Ovary (tissue), 9 donors: ENCODE results near the gene LARGE1. TPM values are rescaled to one million over a fixed set of nuclear protein-coding genes. Genes with fewer than 3 reads are reported as not detected.

Source experiments
- DNase-seq, 5 donors: peaks; one replicate each; pipeline ENCODE4 v3.0.0-alpha.2; 2019 to 2020
- H3K27ac ChIP-seq, 2 donors: fragments of 200-600 bp; one replicate each; pipeline versions ENCODE4 v1.5.1 to v1.8.0; 2019 to 2022
- H3K27me3 ChIP-seq: fragments of 200-600 bp; one replicate; pipeline ENCODE4 v1.8.0; 2022
- H3K36me3 ChIP-seq: fragments of 200-600 bp; sonication (generic); one replicate; pipeline ENCODE4 v1.5.1; 2019
- H3K4me1 ChIP-seq: one replicate; pipeline ENCODE4 v1.8.1; 2013; ENCODE audit warnings: mild to moderate bottlenecking, moderate library complexity; ENCODE audit not compliant: insufficient read depth
- H3K4me3 ChIP-seq: fragments of 200-600 bp; sonication (generic); one replicate; pipeline ENCODE4 v1.5.1; 2017
- H3K9me3 ChIP-seq, 2 donors: fragments of 200-600 bp in 1 of 2; sonication (generic) in 1 of 2; one replicate each; pipeline versions ENCODE4 v1.5.1 to v1.8.1; 2013 to 2019; ENCODE audit warnings: mild to moderate bottlenecking in 1 of 2, moderate library complexity in 1 of 2
- EP300 ChIP-seq: sonication (generic); formaldehyde crosslinking; IDR thresholded peaks from one replicate; pipeline ENCODE4 v1.6.1; 2017; ENCODE audit warnings: antibody characterized with exemption
- POLR2A ChIP-seq: fragments of 450-650 bp; IDR thresholded peaks from one replicate; pipeline ENCODE4 v1.6.1; 2017; ENCODE audit warnings: antibody characterized with exemption, mild to moderate bottlenecking, moderate library complexity
- WGBS, 3 donors: extraction: QIAGEN DNeasy Blood & Tissue Kit in 1 of 3; methylation state at CpG; one replicate each; pipeline versions ENCODE4 v1.1.5 to v1.1.7; 2013 to 2017; 5-methylcytosine and 5-hydroxymethylcytosine counted together
- intact Hi-C, 4 donors: fragments of 100-400 bp; cut with DNase I; formaldehyde crosslinking; loops; one replicate each; pipeline versions ENCODE4 v1.11.0 to v1.15.1; 2022 to 2023
- polyA plus RNA-seq, 2 donors: library from polyadenylated mRNA; stranded (reverse); fragments of 200-250 nt in 1 of 2; fragments of 350-450 nt in 1 of 2; fragmentation: Illumina TruSeq in 1 of 2; extraction: RNeasy Lipid Tissue Mini Kit (QIAGEN cat#74804) in 1 of 2; gene quantifications; one replicate each; pipeline ENCODE4 v1.2.3, GENCODE V29; 2013 to 2014
- total RNA-seq, 7 donors: library from RNA; depleted of rRNA in 2 of 7; stranded (reverse); fragments of >200 nt in 2 of 7; fragmentation: NEBNext Ultra II Directional in 3 of 7; extraction: Animal tissue kit (Norgen Biotek cat#: 25700) in 3 of 7; gene quantifications; one replicate each; pipeline versions ENCODE4 v1.1.0 to v1.2.4, GENCODE V29; 2016 to 2023
- TF ChIP-seq, protein P1 (sequence below), 3 donors: fragments of 450-650 bp in 2 of 3; fragments of 200-600 bp in 1 of 3; IDR thresholded peaks; one replicate each; pipeline versions ENCODE4 v1.5.1 to v1.8.0; 2016 to 2022; ENCODE audit warnings: antibody characterized with exemption in 3 of 3, mild to moderate bottlenecking in 1 of 3
- donor health status: DM: no; HTN: no; CAD: no; lungs with moderate emphysema.
- donor health status: DM: no; HTN: no; CAD: no.
- donor health status: Bipolar disorder and iron deficiency.
- donor health status: DM: yes; HTN: yes; CAD: no.
- donor health status: DM: no; HTN: no; CAD: no.
- donor health status: DM: yes; HTN: yes; CAD: no.

The LARGE1 gene
- total and polyA plus RNA-seq, 9 donors, result 13.4 to 67.6 (median 36.8) TPM

DNA sequence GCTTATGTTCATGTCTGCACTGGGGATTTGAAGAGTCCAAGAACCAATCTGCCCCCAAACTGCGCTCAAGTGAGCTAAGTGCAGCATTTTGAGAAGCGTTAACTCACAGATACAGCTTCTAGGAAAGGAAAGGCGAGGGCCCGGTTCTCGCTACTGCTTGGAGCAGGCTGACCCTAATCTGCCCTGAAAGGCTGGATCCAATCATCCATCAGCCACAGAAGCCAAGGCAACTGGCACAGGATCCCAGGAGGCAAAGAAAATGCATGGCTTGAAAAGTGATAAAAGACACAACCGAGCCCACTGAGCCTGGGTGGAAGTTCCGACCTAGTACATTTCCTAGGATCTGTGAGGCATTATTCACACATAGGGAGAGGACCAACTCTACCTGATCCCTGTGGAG lies 174.8 kb downstream of the LARGE1 start:
- Histone ChIP-seq H3K4me1 (no peaks in the 10 kb centered on the region), H3K27me3 (no peaks in the 10 kb centered on the region), H3K9me3 (no peaks in the 10 kb centered on the region), H3K36me3 (no peaks in the 10 kb centered on the region), H3K4me3 (no peak overlapping the region), H3K27ac (no peak overlapping the region)
- TF ChIP-seq, protein P1, sequence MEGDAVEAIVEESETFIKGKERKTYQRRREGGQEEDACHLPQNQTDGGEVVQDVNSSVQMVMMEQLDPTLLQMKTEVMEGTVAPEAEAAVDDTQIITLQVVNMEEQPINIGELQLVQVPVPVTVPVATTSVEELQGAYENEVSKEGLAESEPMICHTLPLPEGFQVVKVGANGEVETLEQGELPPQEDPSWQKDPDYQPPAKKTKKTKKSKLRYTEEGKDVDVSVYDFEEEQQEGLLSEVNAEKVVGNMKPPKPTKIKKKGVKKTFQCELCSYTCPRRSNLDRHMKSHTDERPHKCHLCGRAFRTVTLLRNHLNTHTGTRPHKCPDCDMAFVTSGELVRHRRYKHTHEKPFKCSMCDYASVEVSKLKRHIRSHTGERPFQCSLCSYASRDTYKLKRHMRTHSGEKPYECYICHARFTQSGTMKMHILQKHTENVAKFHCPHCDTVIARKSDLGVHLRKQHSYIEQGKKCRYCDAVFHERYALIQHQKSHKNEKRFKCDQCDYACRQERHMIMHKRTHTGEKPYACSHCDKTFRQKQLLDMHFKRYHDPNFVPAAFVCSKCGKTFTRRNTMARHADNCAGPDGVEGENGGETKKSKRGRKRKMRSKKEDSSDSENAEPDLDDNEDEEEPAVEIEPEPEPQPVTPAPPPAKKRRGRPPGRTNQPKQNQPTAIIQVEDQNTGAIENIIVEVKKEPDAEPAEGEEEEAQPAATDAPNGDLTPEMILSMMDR (IDR thresholded peaks at IDR 0.05), result no peak
- TF ChIP-seq POLR2A (no peak), EP300 (no peak)
- DNase-seq, result no peak
- intact Hi-C loops, result no loop called here
- WGBS, 3 donors, result 82 to 83% (median 83%) methylated on average over 7 of the region's 7 CpGs

DNA sequence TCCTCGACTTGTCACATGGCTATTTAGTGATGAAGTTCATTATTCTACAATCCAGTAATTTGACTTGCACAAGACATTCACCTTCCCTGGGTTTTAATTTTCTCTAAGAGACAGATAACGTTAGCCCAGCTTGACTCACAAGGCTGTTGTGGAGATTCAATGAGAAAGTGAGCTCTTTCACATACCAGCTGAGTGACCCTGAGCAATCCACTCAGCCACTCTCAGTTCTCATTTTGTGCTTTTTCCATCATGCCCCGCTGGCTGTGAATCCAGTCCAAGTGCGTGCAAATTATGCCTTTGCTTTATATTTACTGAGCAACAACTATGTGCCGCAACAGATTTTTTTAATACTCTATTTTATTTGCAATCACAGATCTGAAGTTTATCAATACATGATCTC lies 176.5 kb downstream of the LARGE1 start:
- intact Hi-C loops, result no loop called here
- H3K36me3 ChIP-seq, result no peaks in the 10 kb centered on the region
- no peak overlapping the region for H3K4me3 ChIP-seq
- no peak for DNase-seq
- 92 to 93% (median 92%) methylated on average over 5 of the region's 5 CpGs for WGBS, 3 donors
- TF ChIP-seq, protein P1 (IDR thresholded peaks at IDR 0.05), result no peak
- TF ChIP-seq EP300 (no peak), POLR2A (no peak)
- no peaks in the 10 kb centered on the region for H3K27me3 ChIP-seq
- no peak overlapping the region for H3K27ac ChIP-seq
- H3K9me3 ChIP-seq, result no peaks in the 10 kb centered on the region
- H3K4me1 ChIP-seq, result no peaks in the 10 kb centered on the region

DNA sequence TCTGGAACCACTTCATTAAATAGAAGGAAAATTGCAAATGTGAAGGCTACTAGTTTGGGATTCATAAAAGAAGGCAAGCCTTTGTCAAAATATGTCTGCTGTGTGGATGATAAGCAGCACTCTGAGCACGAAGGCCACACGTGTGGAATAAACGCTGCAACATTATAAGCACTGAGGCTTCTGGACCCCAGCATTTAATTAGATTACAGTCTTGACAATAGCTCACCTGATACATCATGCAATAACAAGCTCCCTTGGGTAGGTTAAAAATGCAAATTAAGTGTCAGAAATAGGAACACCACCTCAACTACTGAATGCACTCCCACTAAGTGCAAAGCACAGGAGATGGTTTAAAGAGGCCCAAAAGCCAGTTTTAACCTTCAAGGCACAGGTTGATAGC lies 179.3 kb downstream of the LARGE1 start:
- TF ChIP-seq, protein P1 (IDR thresholded peaks at IDR 0.05), result no peak
- TF ChIP-seq POLR2A, result no peak
- TF ChIP-seq EP300, result no peak
- Histone ChIP-seq H3K4me1 (no peaks in the 10 kb centered on the region), H3K9me3 (no peaks in the 10 kb centered on the region), H3K4me3 (no peak overlapping the region), H3K36me3 (no peaks in the 10 kb centered on the region), H3K27ac (no peak overlapping the region), H3K27me3 (no peaks in the 10 kb centered on the region)
- 76 to 90% (median 81%) methylated on average over 3 of the region's 3 CpGs for WGBS, 3 donors
- intact Hi-C loops, result no loop called here
- no peak for DNase-seq

DNA sequence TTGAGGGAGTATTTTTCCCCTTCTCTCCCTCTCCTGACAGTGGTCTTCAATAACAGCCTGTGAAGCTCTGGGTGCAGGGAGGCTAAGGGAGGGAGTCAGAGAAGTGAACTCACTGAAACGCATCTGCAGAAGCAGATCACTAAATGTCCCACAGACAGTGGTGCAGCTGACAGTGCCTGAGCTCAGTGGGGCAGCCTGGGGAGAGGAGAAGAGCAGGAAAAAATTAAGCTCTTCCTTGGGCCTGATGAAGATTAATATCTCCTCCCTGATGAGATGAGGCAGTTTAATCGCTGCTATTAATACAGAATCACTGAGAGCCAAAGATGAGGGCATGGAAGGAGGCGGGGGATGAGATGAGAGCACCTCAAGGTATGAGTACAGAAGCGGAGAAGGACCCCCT lies 180.8 kb downstream of the LARGE1 start:
- intact Hi-C loops, result no loop called here
- no peaks in the 10 kb centered on the region for H3K27me3 ChIP-seq
- no peaks in the 10 kb centered on the region for H3K36me3 ChIP-seq
- 87 to 90% (median 87%) methylated on average over 4 of the region's 4 CpGs for WGBS, 3 donors
- no peak for DNase-seq
- H3K27ac ChIP-seq, result no peak overlapping the region
- no peaks in the 10 kb centered on the region for H3K9me3 ChIP-seq
- H3K4me3 ChIP-seq, result no peak overlapping the region
- no peaks in the 10 kb centered on the region for H3K4me1 ChIP-seq
- TF ChIP-seq, protein P1 (IDR thresholded peaks at IDR 0.05), result no peak
- TF ChIP-seq POLR2A (no peak), EP300 (no peak)

DNA sequence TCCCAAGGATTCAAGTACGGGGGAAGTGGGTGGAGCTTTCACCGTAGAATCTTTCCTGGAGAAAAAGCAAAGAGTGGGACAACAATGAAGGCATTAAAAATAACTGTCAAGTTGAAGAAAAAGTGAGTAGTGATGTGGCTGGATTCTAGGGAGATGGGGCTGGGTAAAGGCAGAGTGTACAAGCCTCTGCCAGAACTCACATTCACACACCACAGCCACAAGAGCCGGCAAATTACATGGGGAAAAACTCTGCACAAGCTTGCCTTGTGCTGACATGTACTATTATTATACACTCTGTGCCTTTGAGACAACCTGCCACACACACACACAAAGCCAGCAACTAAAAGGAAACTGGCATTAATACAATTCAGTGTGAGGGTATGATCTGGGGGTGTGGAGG lies 182.6 kb downstream of the LARGE1 start:
- Histone ChIP-seq H3K27me3 (no peaks in the 10 kb centered on the region), H3K4me1 (no peaks in the 10 kb centered on the region), H3K9me3 (no peaks in the 10 kb centered on the region), H3K4me3 (no peak overlapping the region), H3K36me3 (no peaks in the 10 kb centered on the region), H3K27ac (no peak overlapping the region)
- DNase-seq, result no peak
- TF ChIP-seq EP300 (no peak), POLR2A (no peak)
- TF ChIP-seq, protein P1 (IDR thresholded peaks at IDR 0.05), result no peak
- WGBS, 3 donors, result 79 to 85% (median 84%) methylated on average over 3 of the region's 3 CpGs
- intact Hi-C loops, result no loop called here
